Stimulated activated CD4-positive, alpha-beta T cell treated with anti-CD3 and anti-CD28 coated beads, Interleukin-4, amount 100 ng/mL, for 1 hour (primary cell): Measurements from ENCODE around the gene ATP6AP1.
A peak's percentile ranks its signal among the peaks of the same experiment; 100 is the strongest.

Experiments
- DNase-seq: peaks from one replicate; pipeline ENCODE4 v3.0.0-alpha.2; 2020

Gene ATP6AP1

GRCh38 chrX:154472685-154473632 is 44.5 kb downstream of the ATP6AP1 start:
- DNase-seq, result no peak

- no peak for DNase-seq
These were observed 45.2 kb downstream of the ATP6AP1 start for GRCh38 chrX:154473683-154474082.

DNA sequence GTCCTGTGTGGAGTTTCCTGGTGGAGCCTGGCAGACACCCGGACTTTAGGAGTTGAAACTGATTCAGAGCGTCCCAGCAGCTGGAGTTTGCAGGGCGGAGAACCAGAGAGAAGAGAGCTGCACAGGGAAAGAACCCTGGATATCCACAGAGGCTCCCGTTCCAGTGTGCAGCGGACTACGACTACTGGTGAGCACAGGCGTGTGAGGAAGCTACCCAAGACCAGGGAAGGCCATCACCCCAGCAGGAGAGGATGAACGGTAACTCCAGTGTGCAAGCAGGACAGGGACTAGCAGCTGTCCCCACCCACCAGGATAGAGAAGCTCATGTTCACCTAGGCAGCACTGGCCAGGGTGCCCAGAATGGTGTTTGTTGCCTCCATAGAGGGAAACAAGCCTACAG is 48.3 kb downstream of the ATP6AP1 start:
- no peak for DNase-seq

GRCh38 chrX:154477891-154478477 is 49.5 kb downstream of the ATP6AP1 start:
- no peak for DNase-seq

DNA sequence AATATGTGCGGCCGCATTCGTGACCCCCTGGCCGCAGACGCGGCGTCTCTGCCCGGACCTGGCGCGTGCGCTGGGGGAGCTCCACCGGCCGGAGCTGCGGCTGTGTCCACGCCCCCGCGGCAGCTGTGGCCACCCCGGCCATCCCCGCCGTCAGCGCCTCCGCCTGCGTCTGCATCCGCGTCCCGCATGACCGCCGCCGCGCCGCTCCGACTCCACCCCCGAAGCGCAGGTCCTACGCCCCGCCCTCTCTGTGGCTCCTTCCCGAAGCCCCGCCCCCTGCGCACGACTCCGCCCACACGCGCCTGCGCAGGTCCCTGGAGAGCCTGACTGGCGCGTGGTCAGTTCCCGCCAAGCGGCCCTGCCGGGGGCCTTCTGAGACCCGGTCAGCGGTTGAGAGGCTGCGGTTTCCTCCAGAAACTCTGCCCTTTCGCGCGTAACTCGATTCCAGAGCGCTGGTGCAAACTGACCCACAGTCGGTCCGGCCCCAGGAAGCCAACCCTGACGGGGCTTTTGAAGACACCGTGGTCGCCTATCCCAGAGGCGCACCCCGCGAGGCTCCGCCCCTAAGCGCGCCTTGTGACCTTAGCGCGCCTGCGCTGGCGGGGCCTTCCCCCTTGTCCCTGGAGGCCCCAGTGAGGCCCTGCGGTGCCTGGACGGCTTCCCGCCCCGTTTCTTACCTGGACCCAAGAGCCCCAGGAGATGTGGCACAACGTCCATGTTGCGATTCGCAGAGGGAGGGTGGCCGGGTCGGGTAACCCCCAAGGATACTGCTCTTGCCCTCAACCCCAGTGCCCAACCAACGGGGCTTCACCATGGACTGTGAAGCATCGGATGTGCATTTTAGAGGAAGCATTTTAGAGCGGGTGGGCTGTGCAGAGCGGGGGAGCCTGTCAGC is 50.5 kb downstream of the ATP6AP1 start, which contains the start of gene LAGE3:
Gene LAGE3, minus strand, starts transcription at position 554 of the 895 bp plus-strand sequence. Its CDS starts 366 bp downstream, at position 188.
- peak; percentile 93 for DNase-seq

DNA sequence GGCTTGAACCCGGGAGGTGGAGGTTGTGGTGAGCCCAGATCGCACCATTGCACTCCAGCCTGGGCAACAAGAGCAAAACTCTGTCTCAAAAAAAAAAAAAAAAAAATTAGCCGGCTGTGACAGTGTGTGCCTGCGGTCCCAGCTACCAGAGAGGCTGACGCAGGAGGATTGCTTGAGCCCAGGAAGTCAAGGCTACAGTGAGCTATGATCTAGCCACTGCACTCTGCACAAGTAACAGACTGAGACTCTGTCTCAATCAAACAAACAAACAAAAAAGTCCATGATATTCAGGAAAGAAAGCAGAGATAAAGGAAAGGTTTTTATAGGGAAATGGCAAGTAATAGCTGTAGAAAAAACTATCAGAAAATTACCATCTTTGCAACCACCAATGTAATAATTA is 52.7 kb downstream of the ATP6AP1 start:
- DNase-seq, result no peak

DNA sequence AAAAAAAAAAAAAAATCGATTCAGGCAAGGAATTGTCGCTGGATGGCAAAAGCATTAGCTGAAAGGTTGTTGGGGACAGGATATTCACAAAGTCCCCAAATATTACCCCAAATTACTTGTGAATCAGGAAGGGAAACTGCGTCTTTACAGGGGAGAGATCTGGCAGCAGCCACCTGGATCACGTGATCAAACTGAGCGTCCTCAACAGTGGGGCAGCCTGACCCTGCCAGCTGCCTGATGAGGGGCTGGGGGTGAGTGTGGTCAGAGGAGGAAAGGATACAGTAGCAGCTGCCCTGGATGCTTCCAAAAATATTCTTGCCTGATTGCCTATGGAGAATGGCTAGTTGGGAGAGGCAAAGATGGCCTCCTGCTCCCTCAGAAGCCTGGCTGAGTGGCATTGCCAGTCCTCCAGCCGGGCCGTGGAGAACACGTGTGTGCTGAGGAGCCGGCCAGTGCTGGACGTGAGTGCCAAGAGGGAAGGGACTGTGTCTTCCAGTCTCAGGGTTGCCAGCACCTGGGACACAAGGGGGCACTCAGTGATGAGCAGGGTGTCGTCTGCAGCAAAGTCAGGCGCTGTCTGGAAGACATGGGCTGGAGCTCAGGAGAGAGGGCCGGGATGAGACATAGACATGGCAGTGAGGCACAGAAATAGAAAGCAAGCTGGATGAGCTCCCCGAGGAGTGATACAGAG is 53.6 kb downstream of the ATP6AP1 start:
- DNase-seq, result no peak

GRCh38 chrX:154482786-154483185 is 54.3 kb downstream of the ATP6AP1 start:
- DNase-seq, result no peak

- DNase-seq, result no peak
These were observed 54.8 kb downstream of the ATP6AP1 start for GRCh38 chrX:154483325-154483724.

- no peak for DNase-seq
These were observed 56.0 kb downstream of the ATP6AP1 start for GRCh38 chrX:154484255-154485149.

- no peak for DNase-seq
These were observed 56.9 kb downstream of the ATP6AP1 start for GRCh38 chrX:154485150-154486051.

- DNase-seq, result peak; percentile 28
These were observed 57.5 kb downstream of the ATP6AP1 start for GRCh38 chrX:154486052-154486395.
